ENCODE results near the gene NFIA. TPM values are rescaled to one million over a fixed set of nuclear protein-coding genes. Genes with fewer than 3 reads are reported as not detected.

The NFIA gene
- total and polyA plus RNA-seq, 5 donors from 2014 or later, result 0.86 to 3.9 (median 1.7) TPM

DNA sequence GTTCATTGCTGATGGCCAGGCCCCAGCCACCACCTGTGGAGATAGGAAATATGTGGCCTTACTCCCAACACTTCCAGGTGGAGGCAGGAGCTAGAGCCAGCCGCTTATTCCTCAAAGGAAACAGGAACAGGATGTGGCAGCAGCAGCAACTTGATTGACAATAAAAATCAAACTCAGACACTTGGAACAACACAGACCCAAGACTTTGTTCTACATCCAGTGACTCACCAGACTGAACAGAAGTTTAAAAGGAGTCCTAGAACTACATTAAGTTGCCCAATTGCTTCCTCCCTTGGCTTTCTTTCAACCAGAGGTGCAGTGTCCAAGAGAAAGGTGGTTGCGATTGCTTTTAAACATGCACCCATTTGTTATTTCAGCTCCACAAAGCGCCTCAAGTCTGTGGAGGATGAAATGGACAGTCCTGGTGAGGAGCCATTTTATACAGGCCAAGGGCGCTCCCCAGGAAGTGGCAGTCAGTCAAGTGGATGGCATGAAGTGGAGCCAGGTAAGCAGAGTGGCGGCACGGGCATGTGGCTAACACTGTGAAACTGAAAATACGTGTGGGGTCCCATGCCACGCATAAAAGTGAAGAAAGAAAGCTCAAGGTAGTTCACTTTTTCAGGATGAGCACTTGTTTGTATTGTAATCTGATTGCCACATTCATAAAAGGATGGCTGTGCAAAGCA, 276.6 kb downstream of the NFIA start:
- Mint-ChIP-seq H3K4me3 (no peak overlapping the region), H3K4me1 (no peaks in the 10 kb centered on the region), H3K9me3 (no peaks in the 10 kb centered on the region), H3K27ac (no peak overlapping the region), H3K36me3 (no peaks in the 10 kb centered on the region), H3K27me3 (no peaks in the 10 kb centered on the region)
- no peak for DNase-seq
- no peaks in the 10 kb centered on the region for H3K36me3 ChIP-seq (ENCODE audit: control insufficient read depth, insufficient read depth, low read length)
- no peak for ATAC-seq (ENCODE audit: low read depth in 2 of 2)
- H3K27ac ChIP-seq (ENCODE audit: insufficient read depth, low read length, poor library complexity, severe bottlenecking), result no peak overlapping the region
- H3K9me3 ChIP-seq (ENCODE audit: control insufficient read depth in 2 of 2, low read length in 2 of 2), result no peaks in the 10 kb centered on the region
- no peaks in the 10 kb centered on the region for H3K4me1 ChIP-seq (ENCODE audit: control insufficient read depth, insufficient read depth, low read length, poor library complexity, severe bottlenecking)
- no peak overlapping the region for H3K4me3 ChIP-seq (ENCODE audit: low read depth, low read length)
- H3K27me3 ChIP-seq (ENCODE audit: control insufficient read depth, insufficient read depth, low read length), result peaks cover 2% of the 10 kb centered on the region

DNA sequence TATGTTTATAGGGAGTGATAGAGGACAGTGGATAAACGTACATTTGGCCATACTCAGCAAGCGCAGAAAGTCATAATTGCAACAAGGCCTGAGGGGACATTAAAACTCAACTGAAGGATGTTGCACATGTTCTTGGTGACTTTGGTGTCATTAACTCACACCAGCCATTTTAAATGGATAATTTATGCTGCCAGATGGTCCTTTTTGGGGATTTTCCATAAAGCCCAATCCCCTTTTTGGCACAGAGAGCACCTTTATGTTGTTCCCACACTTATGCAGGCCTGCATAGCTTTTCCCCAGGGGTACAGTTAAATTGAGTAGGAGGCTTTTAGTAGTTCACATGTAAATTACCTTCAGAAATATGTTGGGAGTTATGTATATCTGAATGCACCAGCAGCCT, 279.6 kb downstream of the NFIA start:
- Mint-ChIP-seq H3K9me3 (no peaks in the 10 kb centered on the region), H3K27ac (no peak overlapping the region), H3K4me3 (no peak overlapping the region), H3K27me3 (no peaks in the 10 kb centered on the region), H3K36me3 (no peaks in the 10 kb centered on the region), H3K4me1 (no peaks in the 10 kb centered on the region)
- ATAC-seq (ENCODE audit: low read depth in 2 of 2) (no peak), DNase-seq (no peak)
- no peak overlapping the region for H3K27ac ChIP-seq (ENCODE audit: insufficient read depth, low read length, poor library complexity, severe bottlenecking)
- H3K9me3 ChIP-seq (ENCODE audit: control insufficient read depth in 2 of 2, low read length in 2 of 2), result no peaks in the 10 kb centered on the region
- H3K36me3 ChIP-seq (ENCODE audit: control insufficient read depth, insufficient read depth, low read length), result no peaks in the 10 kb centered on the region
- no peaks in the 10 kb centered on the region for H3K27me3 ChIP-seq (ENCODE audit: control insufficient read depth, insufficient read depth, low read length)
- no peaks in the 10 kb centered on the region for H3K4me1 ChIP-seq (ENCODE audit: control insufficient read depth, insufficient read depth, low read length, poor library complexity, severe bottlenecking)
- no peak overlapping the region for H3K4me3 ChIP-seq (ENCODE audit: low read depth, low read length)

DNA sequence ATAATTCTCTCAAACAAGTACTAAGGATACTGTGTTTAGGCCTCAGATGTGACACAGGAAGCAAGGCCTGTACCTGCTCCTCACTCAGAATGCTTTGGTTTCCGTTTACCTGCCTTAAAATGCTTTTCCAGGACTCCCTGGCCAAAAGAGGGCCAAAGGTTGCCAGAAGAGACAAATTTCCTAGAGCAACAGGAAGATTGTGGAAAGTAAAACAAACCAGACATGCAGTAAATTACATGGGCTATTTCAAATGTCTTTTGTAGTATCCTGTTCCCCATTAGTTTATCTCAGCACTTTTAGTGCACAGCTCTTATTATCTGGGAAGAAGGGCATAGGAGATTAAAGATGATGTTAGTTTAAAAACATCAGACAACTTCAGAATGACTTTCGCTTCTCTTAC, 280.0 kb downstream of the NFIA start:
- ATAC-seq (ENCODE audit: low read depth in 2 of 2), result no peak

DNA sequence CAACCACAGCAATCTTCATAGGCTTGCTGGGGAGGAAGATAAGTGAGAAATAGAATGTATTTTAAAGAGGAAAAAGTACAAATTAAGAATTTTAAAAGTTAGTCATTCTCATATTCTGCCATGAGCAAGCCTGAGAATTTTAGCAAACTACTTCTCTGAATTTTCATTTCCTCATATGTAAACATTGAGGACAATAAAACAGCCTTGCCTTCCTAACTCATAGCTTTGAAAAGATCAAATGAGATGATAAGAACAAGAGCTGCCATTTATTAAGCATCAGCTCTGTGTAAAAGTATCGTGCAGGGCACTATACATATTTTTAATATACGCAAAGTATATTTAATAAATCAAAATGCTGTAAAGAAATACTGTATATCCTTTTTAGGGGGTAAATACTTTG, 286.0 kb downstream of the NFIA start:
- Mint-ChIP-seq H3K9me3 (no peaks in the 10 kb centered on the region), H3K27me3 (peaks cover 7% of the 10 kb centered on the region), H3K4me3 (no peak overlapping the region), H3K27ac (no peak overlapping the region), H3K36me3 (no peaks in the 10 kb centered on the region), H3K4me1 (no peaks in the 10 kb centered on the region)
- Histone ChIP-seq H3K4me1 (ENCODE audit: control insufficient read depth, insufficient read depth, low read length, poor library complexity, severe bottlenecking) (no peaks in the 10 kb centered on the region), H3K4me3 (ENCODE audit: low read depth, low read length) (no peak overlapping the region), H3K36me3 (ENCODE audit: control insufficient read depth, insufficient read depth, low read length) (no peaks in the 10 kb centered on the region), H3K27ac (ENCODE audit: insufficient read depth, low read length, poor library complexity, severe bottlenecking) (no peak overlapping the region), H3K9me3 (ENCODE audit: control insufficient read depth in 2 of 2, low read length in 2 of 2) (no peaks in the 10 kb centered on the region), H3K27me3 (ENCODE audit: control insufficient read depth, insufficient read depth, low read length) (no peaks in the 10 kb centered on the region)
- ATAC-seq (ENCODE audit: low read depth in 2 of 2) (no peak), DNase-seq (no peak)

More for the DNA sequence above, 280.0 kb downstream of the NFIA start:
- no peaks in the 10 kb centered on the region for H3K4me1 Mint-ChIP-seq
- no peak overlapping the region for H3K27ac ChIP-seq (ENCODE audit: insufficient read depth, low read length, poor library complexity, severe bottlenecking)
- H3K27me3 Mint-ChIP-seq, result no peaks in the 10 kb centered on the region
- no peaks in the 10 kb centered on the region for H3K4me1 ChIP-seq (ENCODE audit: control insufficient read depth, insufficient read depth, low read length, poor library complexity, severe bottlenecking)
- DNase-seq, result no peak
- no peak overlapping the region for H3K27ac Mint-ChIP-seq
- H3K4me3 ChIP-seq (ENCODE audit: low read depth, low read length), result no peak overlapping the region
- no peaks in the 10 kb centered on the region for H3K27me3 ChIP-seq (ENCODE audit: control insufficient read depth, insufficient read depth, low read length)
- H3K36me3 ChIP-seq (ENCODE audit: control insufficient read depth, insufficient read depth, low read length), result no peaks in the 10 kb centered on the region
- no peak overlapping the region for H3K4me3 Mint-ChIP-seq
- H3K36me3 Mint-ChIP-seq, result no peaks in the 10 kb centered on the region
- H3K9me3 ChIP-seq (ENCODE audit: control insufficient read depth in 2 of 2, low read length in 2 of 2), result no peaks in the 10 kb centered on the region
- H3K9me3 Mint-ChIP-seq, result no peaks in the 10 kb centered on the region

DNA sequence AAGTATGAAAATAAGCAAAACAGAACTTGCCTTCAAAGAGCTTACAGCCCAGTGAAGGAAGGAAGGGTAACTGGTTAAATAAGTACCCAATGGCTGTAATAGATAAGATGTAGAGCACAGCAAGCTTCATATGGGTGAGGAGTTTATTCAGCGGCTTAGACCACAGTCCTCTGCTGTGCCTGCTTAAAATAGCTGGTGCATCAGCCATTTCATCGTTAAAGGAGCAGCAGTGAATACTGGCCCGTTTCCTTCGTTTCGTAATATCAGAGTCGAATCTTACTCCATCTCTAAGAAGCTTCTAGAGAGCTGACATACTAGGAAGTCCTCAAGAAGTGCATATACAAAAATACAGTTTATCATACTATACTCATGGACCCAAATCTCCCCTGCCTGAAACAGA, 286.5 kb downstream of the NFIA start:
- no peaks in the 10 kb centered on the region for H3K27me3 ChIP-seq (ENCODE audit: control insufficient read depth, insufficient read depth, low read length)
- H3K4me3 ChIP-seq (ENCODE audit: low read depth, low read length), result no peak overlapping the region
- Mint-ChIP-seq H3K4me1 (no peaks in the 10 kb centered on the region), H3K27me3 (peaks cover 7% of the 10 kb centered on the region), H3K9me3 (no peaks in the 10 kb centered on the region), H3K4me3 (no peak overlapping the region), H3K36me3 (no peaks in the 10 kb centered on the region), H3K27ac (no peak overlapping the region)
- no peaks in the 10 kb centered on the region for H3K36me3 ChIP-seq (ENCODE audit: control insufficient read depth, insufficient read depth, low read length)
- H3K9me3 ChIP-seq (ENCODE audit: control insufficient read depth in 2 of 2, low read length in 2 of 2), result no peaks in the 10 kb centered on the region
- no peak for DNase-seq
- no peak for ATAC-seq (ENCODE audit: low read depth in 2 of 2)
- H3K27ac ChIP-seq (ENCODE audit: insufficient read depth, low read length, poor library complexity, severe bottlenecking), result no peak overlapping the region
- H3K4me1 ChIP-seq (ENCODE audit: control insufficient read depth, insufficient read depth, low read length, poor library complexity, severe bottlenecking), result no peaks in the 10 kb centered on the region

DNA sequence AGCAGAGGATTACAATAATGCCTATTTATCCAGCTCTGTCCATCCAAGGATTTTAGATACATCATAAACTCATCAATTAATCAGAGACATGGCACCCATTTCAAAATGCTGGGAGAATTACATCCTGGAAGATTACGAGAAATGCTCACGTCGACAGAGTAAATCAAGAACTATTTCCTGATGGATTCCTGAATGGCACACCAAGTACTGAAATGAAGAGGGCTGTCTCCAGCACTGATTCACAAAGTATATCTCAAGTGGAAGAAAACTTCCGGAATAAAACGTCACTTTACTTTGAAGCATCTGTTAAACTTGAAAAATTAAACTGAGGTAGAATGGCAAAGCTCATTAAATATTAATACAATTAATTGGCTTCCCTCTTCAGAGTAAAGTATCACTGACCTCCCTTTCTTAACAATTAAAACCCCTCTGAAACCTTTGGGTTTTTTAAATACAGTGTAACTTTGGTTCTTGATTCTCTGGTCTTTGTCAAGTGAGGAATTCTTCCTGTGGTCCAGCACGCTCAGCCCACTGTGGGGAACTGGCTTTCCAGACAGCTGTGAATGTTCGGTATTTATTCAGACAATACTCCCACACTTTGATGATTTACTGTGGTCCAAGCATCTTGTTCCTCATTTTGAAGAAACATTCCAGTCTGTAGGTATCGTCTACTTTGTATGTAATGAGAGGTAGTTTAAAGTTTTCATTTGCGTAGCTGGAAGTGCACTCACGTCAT, 288.0 kb downstream of the NFIA start:
- H3K27me3 ChIP-seq (ENCODE audit: control insufficient read depth, insufficient read depth, low read length), result no peaks in the 10 kb centered on the region
- H3K9me3 ChIP-seq (ENCODE audit: control insufficient read depth in 2 of 2, low read length in 2 of 2), result no peaks in the 10 kb centered on the region
- Mint-ChIP-seq H3K27me3 (peaks cover 7% of the 10 kb centered on the region), H3K4me1 (no peaks in the 10 kb centered on the region), H3K27ac (no peak overlapping the region), H3K4me3 (no peak overlapping the region), H3K36me3 (no peaks in the 10 kb centered on the region), H3K9me3 (no peaks in the 10 kb centered on the region)
- ATAC-seq (ENCODE audit: low read depth in 2 of 2), result no peak
- H3K4me1 ChIP-seq (ENCODE audit: control insufficient read depth, insufficient read depth, low read length, poor library complexity, severe bottlenecking), result no peaks in the 10 kb centered on the region
- no peak for DNase-seq
- no peaks in the 10 kb centered on the region for H3K36me3 ChIP-seq (ENCODE audit: control insufficient read depth, insufficient read depth, low read length)
- no peak overlapping the region for H3K4me3 ChIP-seq (ENCODE audit: low read depth, low read length)
- no peak overlapping the region for H3K27ac ChIP-seq (ENCODE audit: insufficient read depth, low read length, poor library complexity, severe bottlenecking)

GRCh38 chr1:61370913-61371279, 288.5 kb downstream of the NFIA start:
- H3K9me3 ChIP-seq (ENCODE audit: control insufficient read depth in 2 of 2, low read length in 2 of 2), result no peaks in the 10 kb centered on the region
- ATAC-seq (ENCODE audit: low read depth in 2 of 2) (no peak), DNase-seq (no peak)
- no peaks in the 10 kb centered on the region for H3K4me1 Mint-ChIP-seq
- no peaks in the 10 kb centered on the region for H3K36me3 ChIP-seq (ENCODE audit: control insufficient read depth, insufficient read depth, low read length)
- H3K27ac Mint-ChIP-seq, result no peak overlapping the region
- peaks cover 7% of the 10 kb centered on the region for H3K27me3 Mint-ChIP-seq
- H3K36me3 Mint-ChIP-seq, result no peaks in the 10 kb centered on the region
- H3K4me3 Mint-ChIP-seq, result no peak overlapping the region
- H3K9me3 Mint-ChIP-seq, result no peaks in the 10 kb centered on the region
- H3K4me3 ChIP-seq (ENCODE audit: low read depth, low read length), result no peak overlapping the region
- no peak overlapping the region for H3K27ac ChIP-seq (ENCODE audit: insufficient read depth, low read length, poor library complexity, severe bottlenecking)
- H3K4me1 ChIP-seq (ENCODE audit: control insufficient read depth, insufficient read depth, low read length, poor library complexity, severe bottlenecking), result no peaks in the 10 kb centered on the region
- no peaks in the 10 kb centered on the region for H3K27me3 ChIP-seq (ENCODE audit: control insufficient read depth, insufficient read depth, low read length)

- H3K27me3 Mint-ChIP-seq, result peaks cover 7% of the 10 kb centered on the region
- Histone ChIP-seq H3K4me3 (ENCODE audit: low read depth, low read length) (no peak overlapping the region), H3K27me3 (ENCODE audit: control insufficient read depth, insufficient read depth, low read length) (no peaks in the 10 kb centered on the region), H3K4me1 (ENCODE audit: control insufficient read depth, insufficient read depth, low read length, poor library complexity, severe bottlenecking) (no peaks in the 10 kb centered on the region), H3K9me3 (ENCODE audit: control insufficient read depth in 2 of 2, low read length in 2 of 2) (no peaks in the 10 kb centered on the region), H3K36me3 (ENCODE audit: control insufficient read depth, insufficient read depth, low read length) (no peaks in the 10 kb centered on the region), H3K27ac (ENCODE audit: insufficient read depth, low read length, poor library complexity, severe bottlenecking) (no peak overlapping the region)
- no peaks in the 10 kb centered on the region for H3K36me3 Mint-ChIP-seq
- no peak for DNase-seq
- H3K4me3 Mint-ChIP-seq, result no peak overlapping the region
- no peaks in the 10 kb centered on the region for H3K9me3 Mint-ChIP-seq
- no peaks in the 10 kb centered on the region for H3K4me1 Mint-ChIP-seq
- H3K27ac Mint-ChIP-seq, result no peak overlapping the region
- no peak for ATAC-seq (ENCODE audit: low read depth in 2 of 2)
Measured at GRCh38 chr1:61372944-61373343, 290.6 kb downstream of the NFIA start.
